Panc1 (cell line): ENCODE measurements around the gene GOLGA6D. TPM values are rescaled to one million over a fixed set of nuclear protein-coding genes. Genes with fewer than 3 reads are reported as not detected.
"Not testable (repeated sequence)": the region's sequence is repeated elsewhere in the genome, so short reads cannot be mapped to it uniquely, and the experiment has no call there.

ENCODE experiments used
- ATAC-seq: fragments of 200-7000 bp; cut with Tn5 transposase; 2 replicates; pipeline ENCODE4 v1.9.1; 2020; ENCODE audit warnings: mild to moderate bottlenecking, moderate library complexity
- BruUV-seq: library from RNA; stranded (reverse); fragments of 400-500 nt; replicated peaks from 2 replicates; lab custom pipeline; 2021; lab: Mats Ljungman, UMichigan
- CTCF ChIA-PET: fragments of 300-600 bp; sonication (Branson Sonifier 250); formaldehyde crosslinking; loops from one replicate; lab custom pipeline; 2022; ENCODE audit warnings: antibody characterized with exemption; lab: Charles Lee
- POLR2A ChIA-PET: fragments of 300-600 bp; sonication (Branson Sonifier 250); formaldehyde crosslinking; loops from one replicate; lab custom pipeline; 2022; ENCODE audit warnings: antibody characterized with exemption; lab: Charles Lee
- DNase-seq: peaks from one replicate; pipeline ENCODE4 v3.0.0-alpha.2; 2010; ENCODE audit warnings: low read depth, low spot score
- H3K27ac ChIP-seq: 2 replicates; pipeline ENCODE4 v1.5.1; 2011; ENCODE audit warnings: mild to moderate bottlenecking, low read length, inconsistent platforms
- H3K27me3 ChIP-seq: fragments of 200-500 bp; sonication (Bioruptor generic); 2 replicates; pipeline ENCODE4 v1.6.0; 2014; ENCODE audit warnings: low read length, inconsistent platforms; ENCODE audit not compliant: control insufficient read depth, insufficient read depth
- H3K36me3 ChIP-seq: fragments of 200-500 bp; sonication (Bioruptor generic); 2 replicates; pipeline ENCODE4 v1.5.1; 2014; ENCODE audit warnings: inconsistent platforms, mild to moderate bottlenecking, low read length, moderate library complexity; ENCODE audit not compliant: control insufficient read depth, insufficient read depth
- H3K4me1 ChIP-seq: 2 replicates; pipeline ENCODE4 v1.5.1; 2011; ENCODE audit warnings: inconsistent platforms, mild to moderate bottlenecking, low read length, moderate library complexity; ENCODE audit not compliant: control insufficient read depth, insufficient read depth
- H3K4me3 ChIP-seq, 2 experiments: 2 replicates each; pipeline ENCODE4 v1.5.1; 2011 to 2012; ENCODE audit warnings: low read depth in 2 of 2, low read length in 2 of 2, mild to moderate bottlenecking in 2 of 2, inconsistent platforms in 1 of 2, moderate library complexity in 1 of 2
- H3K9me3 ChIP-seq: fragments of 200-500 bp; sonication (Bioruptor generic); 2 replicates; pipeline ENCODE4 v1.5.1; 2014; ENCODE audit warnings: low read depth, mild to moderate bottlenecking, inconsistent platforms, low read length, moderate library complexity; ENCODE audit not compliant: control insufficient read depth, insufficient read depth
- CTCF ChIP-seq: fragments of 450-650 bp; IDR thresholded peaks from 2 replicates; pipeline ENCODE4 v1.5.1; 2017; ENCODE audit warnings: mild to moderate bottlenecking
- POLR2AphosphoS5 ChIP-seq: IDR thresholded peaks from 2 replicates; pipeline ENCODE4 v1.6.1; 2012; ENCODE audit warnings: mild to moderate bottlenecking, low read depth, low read length, moderate library complexity
- REST ChIP-seq, 2 experiments: IDR thresholded peaks; 2 replicates each; pipeline ENCODE4 v1.6.1; 2011 to 2012; ENCODE audit warnings: low read depth in 2 of 2, control low read depth in 1 of 2, low read length in 1 of 2, mild to moderate bottlenecking in 1 of 2, moderate library complexity in 1 of 2; ENCODE audit not compliant: insufficient read depth in 1 of 2
- SIN3A ChIP-seq: IDR thresholded peaks from 2 replicates; pipeline ENCODE4 v1.6.1; 2012; ENCODE audit warnings: low read depth, mild to moderate bottlenecking, low read length, moderate library complexity, borderline replicate concordance; ENCODE audit not compliant: insufficient read depth
- TCF7L2 ChIP-seq: IDR thresholded peaks from 2 replicates; pipeline ENCODE4 v1.6.1; 2011; ENCODE audit warnings: mild to moderate bottlenecking, low read depth, low read length, inconsistent platforms
- in situ Hi-C: cut with HindIII; loops from 2 replicates; pipeline ENCODE4 v1.10.0; 2016; ENCODE audit warnings: low sequenced_read_pairs, low pct_unique_long_range_greater_than_20kb
- intact Hi-C: fragments of 100-400 bp; cut with micrococcal nuclease; formaldehyde crosslinking; loops from one replicate; pipeline ENCODE4 v1.10.0; 2022; ENCODE audit not compliant: unreplicated experiment
- total RNA-seq: library from RNA; stranded (reverse); gene quantifications from one replicate; pipeline ENCODE4 v1.2.1, GENCODE V29; 2021; ENCODE audit not compliant: unreplicated experiment

GOLGA6D gene
- total RNA-seq, 1 experiment from 2014 or later, result not detected

GRCh38 chr15:75333654-75334419 lies 51.2 kb downstream of the GOLGA6D start:
- H3K27ac ChIP-seq, intact Hi-C loops, CTCF ChIA-PET: not testable (repeated sequence)

GRCh38 chr15:75335313-75335704 lies 52.7 kb downstream of the GOLGA6D start:
- Histone ChIP-seq H3K4me3 (peak overlapping the region; percentile 78 to 81), H3K27me3 (no peaks in the 10 kb centered on the region), H3K9me3 (no peaks in the 10 kb centered on the region), H3K4me1 (peaks cover 12% of the 10 kb centered on the region), H3K36me3 (no peaks in the 10 kb centered on the region), H3K27ac (peak overlapping the region; percentile 91)
- TF ChIP-seq SIN3A (no peak), REST (IDR thresholded peaks at IDR 0.05; ENCODE audit: insufficient read depth in 1 of 2, low read depth in 2 of 2, low read length in 1 of 2) (no peak), TCF7L2 (no peak), CTCF (no peak), POLR2AphosphoS5 (no peak)
- ChIA-PET POLR2A (interaction anchor here (0.6 kb wide), 1 partner anchor 185 kb away, joined by 3 read pairs; no protein-coding TSS in a partner anchor), CTCF (no interaction called here)
- in situ Hi-C loops, result no loop called here
- BruUV-seq, result no TSS peak
- DNase-seq (no peak), ATAC-seq (no peak)
- intact Hi-C loops, result no loop called here

More at GRCh38 chr15:75333654-75334419, 51.2 kb downstream of the GOLGA6D start:
- POLR2A ChIA-PET, H3K9me3 ChIP-seq, H3K27me3 ChIP-seq, H3K36me3 ChIP-seq, in situ Hi-C loops, H3K4me3 ChIP-seq, ATAC-seq, DNase-seq, BruUV-seq: not testable (repeated sequence)
- H3K4me1 ChIP-seq, result peaks cover 12% of the 10 kb centered on the region
